HG03066 (cell line): Measurements from ENCODE around the gene WT1.

Experiments
- ATAC-seq: cut with Tn5 transposase; IDR thresholded peaks from one replicate; pipeline ENCODE4 v1.9.1; 2021; ENCODE audit warnings: low read depth; ENCODE audit not compliant: unreplicated experiment

The WT1 gene

DNA sequence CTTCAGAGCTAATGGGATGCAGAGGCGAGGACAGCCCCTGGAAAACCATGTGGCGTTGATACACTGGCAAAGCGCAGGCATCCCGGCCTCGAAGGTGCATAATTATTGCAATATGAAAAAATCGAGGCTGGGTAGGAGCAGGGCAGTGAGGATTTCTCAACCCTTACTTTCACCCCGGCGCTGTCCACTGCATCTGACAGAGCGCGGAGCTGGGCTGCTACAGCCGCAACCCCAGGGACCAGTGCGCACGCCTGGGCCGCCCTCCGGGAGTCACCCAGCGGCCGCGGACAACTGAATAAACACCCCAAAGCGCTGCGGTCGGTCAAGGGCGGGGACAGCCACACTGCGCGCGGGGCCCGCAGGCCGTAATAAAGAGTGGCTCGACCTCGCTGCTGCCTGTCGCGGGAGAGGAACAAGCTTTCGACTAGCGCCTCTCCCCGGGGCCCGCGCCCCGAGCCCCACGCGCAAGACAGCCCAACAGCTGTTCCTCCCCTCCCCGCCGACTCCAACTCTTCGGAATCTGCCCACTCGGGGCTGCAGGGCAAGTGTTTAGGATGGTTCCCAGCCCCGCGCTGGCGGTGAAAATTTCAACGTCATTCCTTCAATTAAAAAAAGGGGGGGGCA lies 3.6 kb upstream of the WT1 start:
- no peak for ATAC-seq

- ATAC-seq, result no peak
These were observed 3.1 kb upstream of the WT1 start for GRCh38 chr11:32438346-32438865.

GRCh38 chr11:32437495-32438345 lies 2.4 kb upstream of the WT1 start:
- no peak for ATAC-seq

GRCh38 chr11:32436751-32437494 lies 1.6 kb upstream of the WT1 start:
- ATAC-seq, result no peak

DNA sequence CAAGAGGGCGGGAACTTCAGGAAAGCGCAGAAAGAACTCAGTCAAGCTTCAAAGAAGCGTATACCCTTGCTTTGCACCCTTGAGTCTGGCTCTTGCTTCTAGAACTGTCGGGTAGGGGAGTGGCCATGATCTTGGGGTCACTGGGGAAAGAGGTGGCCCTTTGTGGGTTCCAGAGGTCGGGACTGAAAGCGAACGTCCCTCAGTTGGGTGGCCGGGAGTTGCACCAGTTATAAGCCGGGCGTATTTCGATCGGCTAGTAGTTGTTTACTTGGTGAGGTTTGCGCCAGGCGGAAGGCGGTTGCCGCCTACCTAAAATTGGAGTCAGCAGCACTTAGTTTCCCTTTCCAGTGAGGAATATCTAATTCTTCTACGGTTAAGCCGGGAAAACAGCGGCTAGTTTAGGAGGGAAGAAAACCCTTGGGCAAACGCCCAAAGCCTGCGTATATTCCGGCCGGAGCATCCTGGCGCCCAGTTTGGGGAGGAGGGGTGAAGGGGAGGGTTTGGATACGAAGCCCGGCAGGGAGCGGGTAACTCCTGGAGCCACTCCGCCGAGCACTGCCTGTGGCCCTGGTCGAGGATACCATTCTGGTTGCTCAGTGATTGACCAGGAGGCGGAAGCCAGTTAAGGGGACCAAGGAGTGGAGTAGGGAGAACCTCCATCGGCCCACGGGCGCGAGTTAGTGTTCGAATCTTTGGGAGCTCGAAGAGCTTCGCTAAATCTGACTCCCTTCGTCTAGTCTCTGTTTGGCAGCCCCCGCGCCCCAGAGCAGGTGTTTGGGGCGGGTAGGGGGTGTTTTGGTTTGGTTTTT lies 807 bp upstream of the WT1 start:
- ATAC-seq, result no peak

- no peak for ATAC-seq
These were observed 223 bp downstream of the WT1 start for GRCh38 chr11:32435152-32435480.

DNA sequence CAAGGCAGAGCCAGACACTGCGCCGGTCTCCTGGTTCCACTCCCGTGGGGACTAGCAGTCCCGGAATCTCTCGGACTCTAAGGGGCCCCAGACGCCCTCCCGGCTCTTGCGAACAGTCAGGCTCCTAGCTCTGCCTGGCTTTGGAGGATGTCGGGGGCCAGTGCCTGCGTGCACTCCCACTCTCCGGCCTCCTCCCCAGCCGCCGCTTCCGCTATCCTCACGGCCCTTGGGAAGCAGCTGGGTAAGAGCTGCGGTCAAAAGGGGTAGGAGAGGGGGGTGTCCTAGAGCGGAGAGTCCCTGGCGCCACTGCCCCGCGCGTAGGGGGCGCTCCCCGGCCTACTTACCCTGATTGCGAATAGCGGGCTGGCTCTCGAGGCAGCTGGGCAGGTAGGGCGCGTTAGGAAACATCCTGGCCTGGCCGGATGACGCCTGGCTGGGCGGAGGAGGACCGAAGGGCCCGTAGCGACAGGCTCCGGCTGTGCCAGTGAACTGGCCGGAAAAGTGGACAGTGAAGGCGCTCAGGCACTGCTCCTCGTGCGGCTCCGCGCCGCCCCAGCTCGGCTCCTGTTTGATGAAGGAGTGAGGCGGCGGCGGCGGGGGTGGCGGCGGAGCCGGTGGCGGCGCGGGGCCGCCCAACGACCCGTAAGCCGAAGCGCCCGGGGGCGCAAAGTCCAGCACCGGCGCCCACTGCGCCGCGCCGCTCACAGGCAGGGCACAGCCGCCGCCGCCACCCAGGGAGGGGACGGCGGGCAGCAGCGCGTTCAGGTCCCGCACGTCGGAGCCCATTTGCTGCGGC lies 785 bp downstream of the WT1 start:
- ATAC-seq, result no peak

- ATAC-seq, result no peak
These were observed 1.4 kb downstream of the WT1 start for GRCh38 chr11:32433914-32434355.

- ATAC-seq, result no peak
These were observed 2.0 kb downstream of the WT1 start for GRCh38 chr11:32433101-32433913.

- no peak for ATAC-seq
These were observed 2.8 kb downstream of the WT1 start for GRCh38 chr11:32432565-32432964.

- ATAC-seq, result no peak
These were observed 4.6 kb downstream of the WT1 start for GRCh38 chr11:32430568-32431381.

DNA sequence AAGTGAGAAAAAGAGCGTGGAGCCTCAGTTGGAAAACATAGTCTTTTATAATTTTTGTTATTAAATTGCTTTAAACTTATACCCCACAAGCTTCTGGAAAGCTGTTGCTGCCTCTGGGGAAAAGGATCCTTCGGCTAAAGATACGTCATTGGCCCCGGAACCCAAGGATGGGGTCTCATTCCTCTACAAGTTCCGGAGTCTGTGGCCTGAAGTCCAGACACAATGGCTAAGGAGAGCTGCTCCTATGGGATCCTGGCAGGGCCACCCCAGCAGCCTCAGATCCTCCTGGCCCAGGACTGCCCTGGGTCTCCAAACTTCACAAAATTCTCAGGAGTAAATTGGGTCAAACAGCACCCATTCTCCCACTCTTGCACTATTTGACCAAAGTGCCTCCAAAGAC lies 5.9 kb downstream of the WT1 start:
- ATAC-seq, result no peak

DNA sequence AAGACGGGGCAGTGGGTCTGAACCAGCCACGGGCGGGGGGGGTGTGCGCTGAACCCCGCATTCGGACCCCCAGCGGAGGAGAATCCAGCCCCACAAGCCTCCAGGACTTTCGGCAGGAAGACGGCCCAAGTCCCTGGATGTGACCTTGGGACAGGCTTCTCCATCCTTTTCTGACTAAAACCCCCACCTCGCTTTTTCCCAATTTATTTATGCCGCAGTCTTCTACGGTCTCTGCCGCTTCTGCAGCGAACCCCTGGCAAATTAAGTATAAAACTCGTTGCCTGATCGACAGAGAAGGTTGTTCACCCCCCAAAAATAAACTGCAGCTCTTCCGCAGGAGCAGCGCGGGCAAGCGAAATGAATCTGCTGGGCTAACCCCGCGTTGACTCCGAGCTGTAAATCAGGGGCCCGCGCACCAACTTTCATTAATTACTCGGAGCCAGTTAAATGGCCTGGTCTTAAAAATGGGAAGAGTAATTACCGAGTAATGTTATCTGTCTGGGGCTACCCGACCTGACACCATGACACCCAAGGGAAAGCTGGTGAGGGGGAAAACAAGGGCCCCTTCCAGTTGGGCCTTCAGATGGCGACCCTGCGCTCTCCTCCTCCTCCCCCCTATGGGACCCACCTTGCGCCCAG lies 6.6 kb downstream of the WT1 start:
- ATAC-seq, result no peak

GRCh38 chr11:32427935-32428664 lies 7.2 kb downstream of the WT1 start:
- no peak for ATAC-seq

GRCh38 chr11:32427616-32427934 lies 7.8 kb downstream of the WT1 start:
- ATAC-seq, result no peak

DNA sequence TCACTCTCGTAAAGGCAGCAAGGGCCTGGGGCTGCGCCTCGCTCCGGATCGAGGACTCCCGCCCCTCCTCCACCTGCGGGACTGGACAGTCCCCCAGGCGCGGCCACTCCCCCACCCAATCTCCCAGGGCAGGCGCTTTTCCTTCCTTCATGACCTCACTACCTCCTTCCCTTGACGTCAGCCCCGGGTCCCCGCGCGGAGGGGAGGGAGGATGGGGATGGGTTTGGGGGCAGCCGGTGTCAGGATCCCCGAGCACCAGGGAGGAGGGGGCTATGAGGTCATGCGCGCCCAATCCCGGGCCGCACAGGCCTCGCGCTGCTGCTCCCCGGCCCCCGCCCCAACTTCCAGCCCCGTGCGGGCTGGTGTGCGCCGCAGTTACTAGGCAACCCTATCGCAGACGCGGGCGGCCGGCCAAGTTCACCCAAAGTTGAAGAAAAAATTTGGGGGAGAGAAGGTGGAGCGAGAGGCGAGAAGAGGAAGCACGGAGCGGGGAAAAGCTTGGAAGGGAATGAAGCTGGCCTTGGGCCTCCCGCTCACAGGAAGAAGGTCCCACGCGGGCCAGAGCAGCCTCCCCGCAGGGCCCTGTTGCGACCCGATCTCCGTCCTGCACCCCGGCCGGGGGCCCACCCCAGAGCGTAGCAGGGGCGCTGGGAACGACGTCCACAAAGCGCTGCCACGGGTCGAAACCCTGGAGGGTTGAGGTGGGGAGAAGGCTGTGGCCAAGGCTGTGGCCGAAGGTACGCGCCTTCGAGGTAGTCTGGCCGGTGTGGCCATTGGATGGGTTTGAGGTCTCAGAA lies 8.3 kb downstream of the WT1 start:
- no peak for ATAC-seq
